Measurements from ENCODE around the gene ABCC9. TPM values are rescaled to one million over a fixed set of nuclear protein-coding genes. Genes with fewer than 3 reads are reported as not detected.

ABCC9 gene
- total RNA-seq, 1 experiment from 2014 or later: not detected

GRCh38 chr12:21989819-21990412, 48.7 kb upstream of the ABCC9 start:
- no peak overlapping the region for H3T11ph ChIP-seq (ENCODE audit: low read length)
- H3K79me1 ChIP-seq (ENCODE audit: insufficient read depth, low read depth, low read length, poor library complexity, severe bottlenecking): no peaks in the 10 kb centered on the region
- no peak overlapping the region for H4K8ac ChIP-seq (replicated peaks; ENCODE audit: insufficient read length, low read depth, low read length)
- H2BK120ac ChIP-seq (ENCODE audit: low read depth, low read length, poor library complexity, severe bottlenecking): no peak overlapping the region
- H2BK15ac ChIP-seq (ENCODE audit: low read depth, low read length): no peak overlapping the region
- no peak overlapping the region for H3K56ac ChIP-seq (ENCODE audit: insufficient read length, low read depth, low read length)
- no peak overlapping the region for H3K4me2 ChIP-seq (ENCODE audit: insufficient read depth, insufficient read length, low read length)
- no peak overlapping the region for H2BK20ac ChIP-seq (ENCODE audit: low read depth, low read length, poor library complexity, severe bottlenecking)
- WGBS (ENCODE audit: extremely low coverage, insufficient read length, low lambda C conversion rate): no CpG with 5 or more reads among the region's 5 CpGs
- no peak overlapping the region for H2AFZ ChIP-seq (ENCODE audit: low read length)
- H4K20me1 ChIP-seq (ENCODE audit: control insufficient read depth, insufficient read depth, insufficient read length): no peaks in the 10 kb centered on the region
- H4K5ac ChIP-seq (ENCODE audit: insufficient read length, low read depth, low read length): no peak overlapping the region
- no peak overlapping the region for H2BK12ac ChIP-seq (ENCODE audit: insufficient read length, low read depth, low read length)
- peak; percentile 70 for TF ChIP-seq CTCF (conservative IDR thresholded peaks at IDR 0.05)
- no peak overlapping the region for H3K27ac ChIP-seq (ENCODE audit: insufficient read length, low read depth, low read length)
- H3K27me3 Mint-ChIP-seq (ENCODE audit: low read depth): no peaks in the 10 kb centered on the region
- H3K4me3 Mint-ChIP-seq: no peak overlapping the region
- H3K4me1 Mint-ChIP-seq: peaks cover 20 to 24% of the 10 kb centered on the region in 2 experiments
- no peak overlapping the region for H2BK5ac ChIP-seq (ENCODE audit: insufficient read length, low read length)
- H3K14ac ChIP-seq (ENCODE audit: insufficient read depth, low read length): no peak overlapping the region
- H3K23ac ChIP-seq (ENCODE audit: insufficient read length, low read depth, low read length): no peak overlapping the region
- no peaks in the 10 kb centered on the region for H3K9me3 Mint-ChIP-seq
- no peak overlapping the region for H3K18ac ChIP-seq (ENCODE audit: insufficient read length, low read depth, low read length)
- H4K91ac ChIP-seq (ENCODE audit: insufficient read length, low read depth, low read length): no peak overlapping the region
- no peak overlapping the region for H2AK5ac ChIP-seq (ENCODE audit: insufficient read length, low read length)
- no peaks in the 10 kb centered on the region for H3K23me2 ChIP-seq (ENCODE audit: insufficient read length, low read depth, low read length, poor library complexity, severe bottlenecking)
- no peak overlapping the region for H3K4ac ChIP-seq (ENCODE audit: low read depth, low read length)
- H3K36me3 Mint-ChIP-seq (ENCODE audit: insufficient read depth in 1 of 3, low read depth in 3 of 3): no peaks in the 10 kb centered on the region
- H3K27me3 ChIP-seq (ENCODE audit: insufficient read depth, low read length): no peaks in the 10 kb centered on the region
- H3K4me1 ChIP-seq (ENCODE audit: insufficient read depth, low read length): peaks cover 6% of the 10 kb centered on the region
- no peaks in the 10 kb centered on the region for H3K79me2 ChIP-seq (ENCODE audit: insufficient read depth, low read length)
- H3K9ac ChIP-seq (ENCODE audit: extremely low read depth, insufficient read length, low read length): no peak overlapping the region
- no peak overlapping the region for H3K27ac Mint-ChIP-seq
- no peak for DNase-seq
- H3K9me3 ChIP-seq (ENCODE audit: control insufficient read depth, low read depth, low read length): no peaks in the 10 kb centered on the region

Data from H9 (cell line).